Epithelial cell of esophagus (primary cell): ENCODE measurements around the gene CDK14.

Source experiments
- DNase-seq: peaks from one replicate; pipeline ENCODE4 v3.0.0; 2010; ENCODE audit warnings: low read depth
- H3K4me3 ChIP-seq: 2 replicates; pipeline ENCODE4 v1.5.1; 2011; ENCODE audit warnings: mild to moderate bottlenecking, low read length, control low read depth
- CTCF ChIP-seq: IDR thresholded peaks from 2 replicates; pipeline ENCODE4 v1.5.1; 2011; ENCODE audit warnings: low read depth, mild to moderate bottlenecking, low read length, control low read depth, inconsistent platforms; ENCODE audit not compliant: insufficient read depth; ENCODE audit errors: missing control alignments

CDK14 gene

DNA sequence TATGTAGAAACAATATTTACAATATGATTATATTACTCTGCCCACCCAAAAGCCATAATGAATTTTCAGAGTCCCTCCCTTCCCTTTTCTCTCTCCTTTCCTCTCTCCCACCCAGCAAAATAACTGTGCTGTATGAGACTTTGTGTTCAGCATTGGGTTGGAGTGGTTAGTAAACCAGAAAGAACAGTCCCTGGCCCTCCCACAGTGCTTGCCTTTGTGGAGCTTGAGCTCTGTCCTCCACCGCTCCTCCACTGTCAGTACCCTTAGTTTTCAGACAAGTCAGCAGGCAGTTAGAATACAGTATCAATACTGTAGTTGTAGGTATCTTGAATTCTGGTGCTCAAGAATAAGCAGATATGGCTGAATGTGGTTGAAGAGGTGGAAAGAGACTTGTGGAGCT is 92.7 kb downstream of the CDK14 start:
- TF ChIP-seq CTCF, result no peak
- no peak for DNase-seq
- no peak overlapping the region for H3K4me3 ChIP-seq

- H3K4me3 ChIP-seq, result no peak overlapping the region
- DNase-seq, result no peak
- TF ChIP-seq CTCF, result no peak
These were observed 93.1 kb downstream of the CDK14 start for GRCh38 chr7:90689260-90689659.

- no peak overlapping the region for H3K4me3 ChIP-seq
- no peak for DNase-seq
- no peak for TF ChIP-seq CTCF
These were observed 94.2 kb downstream of the CDK14 start for GRCh38 chr7:90690159-90690858.

GRCh38 chr7:90692396-90692795 is 96.3 kb downstream of the CDK14 start:
- H3K4me3 ChIP-seq, result no peak overlapping the region
- DNase-seq, result no peak
- TF ChIP-seq CTCF, result no peak

GRCh38 chr7:90692947-90693346 is 96.8 kb downstream of the CDK14 start:
- no peak for DNase-seq
- no peak for TF ChIP-seq CTCF
- H3K4me3 ChIP-seq, result no peak overlapping the region

DNA sequence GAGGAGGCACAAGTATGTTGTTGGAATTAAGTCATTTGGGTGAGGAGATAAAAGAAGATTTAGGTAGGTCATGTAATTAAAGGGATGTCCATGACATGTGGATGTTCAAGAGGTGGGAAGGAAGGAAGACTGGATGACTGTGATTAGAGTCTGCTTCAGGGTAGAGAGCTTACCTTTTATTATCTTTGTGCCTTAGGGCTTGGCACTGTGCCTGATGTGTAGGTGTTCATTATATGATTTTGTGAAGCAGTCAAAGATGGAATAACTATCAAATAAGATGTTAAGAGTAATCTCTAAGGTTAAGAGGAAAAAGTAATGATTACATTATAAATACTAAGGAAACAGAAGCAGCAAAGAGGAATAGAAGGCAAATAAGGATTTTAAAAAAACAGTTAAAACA is 97.8 kb downstream of the CDK14 start:
- no peak for DNase-seq
- no peak for TF ChIP-seq CTCF
- no peak overlapping the region for H3K4me3 ChIP-seq

DNA sequence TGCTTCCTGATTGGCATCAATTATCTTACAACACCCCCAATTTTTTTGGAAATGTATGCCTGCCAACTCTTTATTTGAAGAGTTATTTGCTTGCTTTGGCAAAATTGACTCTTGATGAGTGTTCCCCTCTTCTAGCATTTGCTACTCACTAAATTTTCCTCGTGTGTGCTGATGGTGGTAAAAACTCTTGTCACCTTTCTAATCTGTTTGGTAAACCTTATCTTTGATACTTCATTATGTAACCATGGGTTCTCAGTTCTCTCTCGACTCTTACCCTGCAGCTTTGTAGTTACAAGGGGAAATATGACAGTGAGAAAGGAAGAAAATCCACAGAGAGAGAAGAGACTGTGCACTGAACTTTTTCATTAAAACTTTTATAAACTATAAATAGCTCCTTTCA is 102.5 kb downstream of the CDK14 start:
- no peak for DNase-seq
- no peak overlapping the region for H3K4me3 ChIP-seq
- TF ChIP-seq CTCF, result no peak
